Measurements from ENCODE around the gene C17orf67.

- TF ChIP-seq CTCF (IDR thresholded peaks at IDR 0.05) = no peak
- no peak for TF ChIP-seq ZFX (IDR thresholded peaks at IDR 0.05; ENCODE audit: borderline replicate concordance)
Observed at GRCh38 chr17:56798916-56799315, 34.8 kb downstream of the C17orf67 start.

Measured in 22Rv1 (cell line).